ENCODE results near the gene IL17B.

The IL17B gene

DNA sequence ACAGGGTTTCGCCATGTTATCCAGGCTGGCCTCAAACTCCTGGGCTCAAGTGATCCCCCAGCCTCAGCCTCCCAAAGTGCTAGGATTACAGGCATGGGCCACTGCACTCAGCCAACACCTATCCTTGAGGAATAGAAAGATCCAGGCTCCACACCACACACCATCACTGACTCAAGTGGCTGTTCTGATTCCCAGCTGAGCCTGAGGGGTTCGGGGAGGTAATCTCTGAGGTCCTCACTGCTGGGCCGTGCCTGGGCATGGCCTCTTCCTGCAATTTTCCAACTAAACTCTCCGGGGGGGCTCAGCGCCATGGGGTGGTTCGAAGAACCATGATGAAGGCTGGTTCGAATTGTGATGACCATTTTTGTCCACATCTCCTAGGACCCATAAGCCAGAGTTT, 31.0 kb upstream of the IL17B start:
- no peaks in the 10 kb centered on the region for H3K27me3 Mint-ChIP-seq
- no peak overlapping the region for H3K27ac Mint-ChIP-seq
- no peaks in the 10 kb centered on the region for H3K36me3 Mint-ChIP-seq (ENCODE audit: low read depth)
- H3K9me3 Mint-ChIP-seq: no peaks in the 10 kb centered on the region
- intact Hi-C loops (cut with micrococcal nuclease): no loop called here
- H3K4me3 Mint-ChIP-seq: no peak overlapping the region
- no peaks in the 10 kb centered on the region for H3K4me1 Mint-ChIP-seq (ENCODE audit: low read depth)

DNA sequence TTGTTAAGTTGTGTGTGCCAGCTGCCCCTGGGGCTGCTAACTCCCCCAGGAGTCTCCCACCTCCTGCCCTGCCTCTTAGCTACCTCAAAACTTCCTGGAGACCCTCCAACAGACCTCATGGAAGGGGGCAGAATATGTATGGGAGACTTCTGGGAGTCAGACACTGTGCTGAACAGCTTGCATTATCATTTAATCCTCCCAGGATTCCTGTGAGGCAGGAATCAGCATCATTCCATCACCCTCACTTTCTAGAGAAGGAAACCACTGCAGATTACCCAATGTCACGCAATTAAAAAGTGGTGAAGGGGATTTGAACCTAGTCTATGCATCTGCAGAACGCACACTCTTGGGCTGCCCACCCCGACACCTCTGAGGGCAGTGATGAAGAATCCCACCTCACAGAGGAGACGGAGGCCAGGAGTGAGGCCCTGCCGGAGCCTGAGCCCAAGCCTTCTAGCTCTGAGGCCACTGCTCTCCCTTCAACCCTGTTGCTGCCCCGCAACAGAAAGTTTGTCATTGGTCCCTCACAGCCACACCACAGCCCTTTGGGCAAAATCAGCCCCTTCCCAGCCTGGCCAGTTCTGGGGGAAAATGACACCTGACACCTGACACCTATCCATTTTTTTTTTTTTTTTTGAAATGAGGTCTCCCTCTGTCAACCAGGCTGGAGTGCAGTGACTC, 30.3 kb upstream of the IL17B start:
- H3K36me3 Mint-ChIP-seq (ENCODE audit: low read depth): no peaks in the 10 kb centered on the region
- intact Hi-C loops (cut with micrococcal nuclease): no loop called here
- H3K9me3 Mint-ChIP-seq: no peaks in the 10 kb centered on the region
- no peaks in the 10 kb centered on the region for H3K27me3 Mint-ChIP-seq
- no peak overlapping the region for H3K27ac Mint-ChIP-seq
- H3K4me1 Mint-ChIP-seq (ENCODE audit: low read depth): no peaks in the 10 kb centered on the region
- H3K4me3 Mint-ChIP-seq: no peak overlapping the region

DNA sequence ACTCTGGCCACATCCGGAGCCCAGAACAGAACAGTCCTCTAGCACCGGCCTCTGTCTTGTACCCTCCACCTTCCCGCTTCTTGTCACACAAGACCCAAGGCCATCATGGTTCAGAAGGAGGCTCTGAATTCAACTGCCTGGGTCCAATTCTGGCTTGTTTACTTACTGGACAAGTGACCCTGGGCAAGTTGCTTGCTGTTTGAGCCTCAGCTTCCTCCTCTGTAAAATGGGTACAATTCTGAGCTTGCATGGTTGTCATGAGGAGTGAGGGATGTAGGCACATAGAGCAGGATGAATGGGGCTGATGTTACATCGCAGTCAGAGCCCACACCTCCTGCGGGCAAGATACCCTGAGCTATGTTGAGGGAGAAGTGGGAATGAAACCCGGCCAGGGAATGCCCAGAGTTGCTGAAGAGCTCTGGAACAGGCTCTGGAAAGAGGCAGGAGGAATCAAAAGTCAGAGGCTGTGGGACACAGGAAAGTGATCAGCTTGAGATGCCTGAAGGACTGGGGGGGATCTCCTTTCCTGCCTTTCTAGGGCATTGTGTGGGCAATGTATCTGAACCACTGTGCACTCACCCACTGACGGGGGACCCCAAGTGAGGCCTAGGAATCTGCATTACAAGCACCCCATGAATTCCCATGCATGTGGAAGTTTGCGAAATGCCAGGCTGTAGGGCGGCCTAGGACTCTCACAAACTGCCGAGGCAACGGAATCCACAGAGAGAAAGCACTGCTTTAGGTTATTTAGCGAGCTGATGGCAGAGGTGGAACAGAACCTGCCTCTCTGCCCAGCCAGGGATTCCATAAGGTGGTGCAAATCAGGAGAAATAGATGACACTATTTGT, 29.4 kb upstream of the IL17B start:
- no peaks in the 10 kb centered on the region for H3K36me3 Mint-ChIP-seq (ENCODE audit: low read depth)
- intact Hi-C loops (cut with micrococcal nuclease): no loop called here
- H3K27ac Mint-ChIP-seq: no peak overlapping the region
- no peak overlapping the region for H3K4me3 Mint-ChIP-seq
- H3K27me3 Mint-ChIP-seq: no peaks in the 10 kb centered on the region
- H3K4me1 Mint-ChIP-seq (ENCODE audit: low read depth): no peaks in the 10 kb centered on the region
- H3K9me3 Mint-ChIP-seq: no peaks in the 10 kb centered on the region

DNA sequence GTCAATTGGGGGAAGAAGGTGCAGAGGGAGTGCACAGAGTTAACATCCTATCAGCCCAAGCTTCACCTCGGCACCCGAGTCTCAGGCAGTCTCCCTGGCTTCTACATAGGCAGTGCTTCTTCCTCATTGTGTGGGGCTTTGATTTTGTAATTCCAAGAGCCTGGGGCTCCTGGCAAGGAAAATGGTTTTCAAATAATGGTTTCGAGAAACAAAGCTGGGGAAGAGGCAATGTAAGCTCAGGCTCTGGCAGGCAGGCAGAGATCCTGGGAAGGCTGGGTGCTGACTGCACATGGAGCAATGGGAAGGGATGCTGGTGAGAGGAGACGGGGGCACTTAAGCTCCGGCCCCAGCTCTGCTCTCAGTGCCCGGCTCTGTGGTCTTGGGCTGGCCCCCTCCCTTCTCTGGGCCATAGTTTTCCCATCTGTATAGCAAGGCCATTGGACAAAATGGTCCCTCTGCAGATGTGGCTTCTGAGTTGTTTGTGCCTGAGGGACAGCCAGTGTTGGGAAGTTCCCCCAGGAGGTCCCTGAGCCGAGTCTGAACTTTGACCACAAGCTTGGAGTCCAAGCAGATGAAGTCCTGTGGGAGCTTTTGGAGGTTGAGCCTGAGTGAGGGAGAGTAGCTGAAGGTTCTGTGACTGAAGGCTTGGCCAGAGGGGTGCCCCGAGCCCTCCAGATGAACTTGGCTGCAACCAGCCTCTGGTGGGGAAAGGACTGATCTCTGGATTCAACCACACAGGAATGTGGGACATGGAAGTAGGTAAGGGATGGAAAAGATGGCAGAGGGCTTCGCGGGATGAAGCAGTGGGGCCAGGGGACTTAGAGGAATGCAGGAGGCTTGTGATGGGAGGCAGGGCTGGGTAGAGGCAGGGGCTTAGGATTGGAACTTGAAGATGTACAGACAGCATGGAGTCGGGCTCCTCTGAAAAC, 28.5 kb upstream of the IL17B start:
- Mint-ChIP-seq H3K4me3 (no peak overlapping the region), H3K9me3 (no peaks in the 10 kb centered on the region), H3K4me1 (ENCODE audit: low read depth) (no peaks in the 10 kb centered on the region), H3K27ac (no peak overlapping the region), H3K27me3 (no peaks in the 10 kb centered on the region), H3K36me3 (ENCODE audit: low read depth) (no peaks in the 10 kb centered on the region)
- intact Hi-C loops (cut with micrococcal nuclease): no loop called here

DNA sequence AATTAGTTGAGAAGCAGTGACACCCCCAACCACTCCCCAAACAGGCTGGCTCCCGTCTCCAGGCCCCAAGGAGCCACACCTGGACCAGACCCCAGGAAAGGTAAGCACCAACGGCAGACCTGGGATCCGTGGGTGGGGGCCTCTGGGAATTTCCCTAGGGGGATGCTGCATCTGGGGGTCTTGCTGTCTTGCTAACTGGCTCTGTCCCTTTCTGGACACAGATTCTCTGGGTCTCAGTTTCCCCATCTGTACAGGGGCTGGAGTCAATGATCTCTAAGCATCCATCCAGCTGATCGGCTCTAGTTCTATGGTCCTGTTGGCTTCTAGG, 27.9 kb upstream of the IL17B start:
- no peaks in the 10 kb centered on the region for H3K9me3 Mint-ChIP-seq
- H3K27ac Mint-ChIP-seq: no peak overlapping the region
- no peaks in the 10 kb centered on the region for H3K4me1 Mint-ChIP-seq (ENCODE audit: low read depth)
- no peak overlapping the region for H3K4me3 Mint-ChIP-seq
- H3K27me3 Mint-ChIP-seq: no peaks in the 10 kb centered on the region
- no peaks in the 10 kb centered on the region for H3K36me3 Mint-ChIP-seq (ENCODE audit: low read depth)
- intact Hi-C loops (cut with micrococcal nuclease): no loop called here

DNA sequence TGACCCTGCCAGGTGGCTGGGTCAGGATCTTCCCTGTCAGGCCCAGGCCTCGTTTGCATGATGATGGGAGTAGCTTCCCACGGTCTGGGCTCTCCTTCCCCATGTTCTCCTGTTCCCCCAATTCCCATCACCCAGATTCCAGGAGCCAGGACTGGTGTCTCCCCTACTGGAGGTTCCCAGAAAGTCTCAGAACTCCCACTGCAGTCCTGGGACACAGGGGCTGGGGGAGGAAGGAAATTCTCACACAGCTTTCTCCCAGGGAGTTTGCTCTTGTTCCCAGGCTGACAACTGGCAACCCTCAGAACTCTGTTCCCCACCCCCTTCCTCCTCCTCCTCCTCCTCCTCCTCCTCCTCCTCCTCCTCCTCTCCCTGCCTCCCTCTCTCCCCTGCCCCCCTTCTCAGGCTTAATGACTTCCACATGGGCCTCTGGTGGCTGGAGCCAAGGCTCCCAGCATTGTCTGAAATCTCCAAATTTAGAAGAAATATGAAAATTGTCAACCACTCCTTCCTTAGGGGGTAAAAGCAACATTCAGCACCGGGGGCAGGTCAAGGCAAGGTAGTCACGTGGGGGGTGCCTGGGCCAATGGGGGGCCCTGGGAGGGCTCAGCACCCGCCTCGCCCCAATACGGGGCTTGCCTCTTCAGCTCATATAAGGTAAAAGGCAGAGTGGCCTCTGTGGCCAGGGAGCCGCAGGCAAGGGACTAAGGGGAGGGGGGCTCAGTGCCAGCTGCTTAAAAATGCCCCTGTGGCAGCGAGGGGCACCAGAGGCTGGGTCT, 27.3 kb upstream of the IL17B start:
- Mint-ChIP-seq H3K4me3 (no peak overlapping the region), H3K4me1 (ENCODE audit: low read depth) (no peaks in the 10 kb centered on the region), H3K36me3 (ENCODE audit: low read depth) (no peaks in the 10 kb centered on the region), H3K27me3 (no peaks in the 10 kb centered on the region), H3K9me3 (no peaks in the 10 kb centered on the region), H3K27ac (no peak overlapping the region)
- intact Hi-C loops (cut with micrococcal nuclease): no loop called here

DNA sequence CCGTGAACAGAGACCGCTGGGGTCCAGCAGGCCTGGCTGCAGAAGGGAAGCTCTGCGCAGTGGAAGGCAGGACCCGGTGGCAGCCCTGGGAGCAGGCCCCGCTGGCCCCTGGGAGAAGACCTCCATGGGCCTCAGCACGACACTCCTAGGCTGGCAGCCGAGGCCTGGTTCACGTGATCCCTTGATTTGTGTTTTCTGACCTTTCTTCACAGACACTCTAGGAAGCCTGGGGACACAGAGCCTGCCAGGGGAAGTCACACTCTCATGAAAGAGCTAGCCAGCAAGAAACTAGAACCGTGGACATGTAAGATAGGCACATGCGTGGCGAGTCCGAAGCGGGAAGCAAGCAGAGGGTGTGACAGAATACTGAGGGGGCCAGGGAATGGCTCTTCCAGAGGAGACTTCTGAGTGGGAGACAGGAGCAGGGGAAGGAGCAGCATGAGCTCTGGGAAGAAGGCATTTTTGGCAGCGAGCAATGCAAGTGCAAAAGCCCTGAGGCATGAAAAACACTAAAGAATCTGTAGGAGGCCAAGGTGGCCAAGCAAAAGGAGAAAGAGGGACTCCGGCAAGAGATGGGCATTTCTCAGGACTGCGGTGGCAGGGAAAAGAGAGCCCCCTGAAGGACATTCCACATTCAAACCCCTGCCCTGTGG, 26.6 kb upstream of the IL17B start:
- Mint-ChIP-seq H3K27me3 (no peaks in the 10 kb centered on the region), H3K4me3 (no peak overlapping the region), H3K9me3 (no peaks in the 10 kb centered on the region), H3K36me3 (ENCODE audit: low read depth) (no peaks in the 10 kb centered on the region), H3K4me1 (ENCODE audit: low read depth) (no peaks in the 10 kb centered on the region), H3K27ac (no peak overlapping the region)
- intact Hi-C loops (cut with micrococcal nuclease): no loop called here

DNA sequence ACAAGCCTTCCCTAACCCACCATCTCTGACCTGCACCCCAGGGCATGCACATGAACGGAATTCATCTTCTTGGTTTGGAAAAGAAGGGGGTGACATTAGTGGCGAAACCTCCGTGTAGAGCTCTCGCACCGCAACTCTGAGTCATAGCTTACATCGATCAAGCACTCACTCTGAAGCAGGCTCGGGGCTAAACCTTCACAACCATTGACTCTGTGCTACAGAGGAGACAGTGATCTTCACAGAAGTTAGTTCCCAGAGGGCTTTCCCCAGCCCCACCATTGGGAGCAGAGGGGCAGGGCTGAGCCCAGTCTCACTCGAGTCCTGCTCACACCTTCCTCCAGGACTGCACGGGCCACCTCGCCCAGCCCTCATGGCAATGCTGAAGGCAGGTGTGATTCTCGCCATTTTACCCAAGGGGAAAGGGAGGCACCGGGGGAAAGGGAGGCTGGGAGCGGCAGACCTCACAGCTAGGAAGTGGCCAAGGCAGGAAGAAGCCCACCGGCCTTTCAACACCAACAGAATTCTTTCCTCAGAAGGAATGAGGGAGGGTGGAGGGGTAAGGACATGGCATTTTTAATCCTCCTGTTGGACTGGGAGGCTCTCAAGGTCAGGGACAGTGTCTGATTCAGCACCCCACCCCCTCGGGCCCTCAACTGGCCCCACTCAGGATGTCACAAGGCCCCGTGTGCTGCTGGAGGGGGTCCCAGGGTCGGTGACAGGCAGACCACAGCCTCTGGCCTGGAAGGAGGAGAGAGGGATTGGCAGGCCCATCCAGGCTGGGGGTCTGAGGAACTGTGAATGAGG, 25.9 kb upstream of the IL17B start:
- Mint-ChIP-seq H3K9me3 (no peaks in the 10 kb centered on the region), H3K36me3 (ENCODE audit: low read depth) (no peaks in the 10 kb centered on the region), H3K4me1 (ENCODE audit: low read depth) (no peaks in the 10 kb centered on the region), H3K4me3 (no peak overlapping the region), H3K27me3 (no peaks in the 10 kb centered on the region), H3K27ac (no peak overlapping the region)
- intact Hi-C loops (cut with micrococcal nuclease): no loop called here

DNA sequence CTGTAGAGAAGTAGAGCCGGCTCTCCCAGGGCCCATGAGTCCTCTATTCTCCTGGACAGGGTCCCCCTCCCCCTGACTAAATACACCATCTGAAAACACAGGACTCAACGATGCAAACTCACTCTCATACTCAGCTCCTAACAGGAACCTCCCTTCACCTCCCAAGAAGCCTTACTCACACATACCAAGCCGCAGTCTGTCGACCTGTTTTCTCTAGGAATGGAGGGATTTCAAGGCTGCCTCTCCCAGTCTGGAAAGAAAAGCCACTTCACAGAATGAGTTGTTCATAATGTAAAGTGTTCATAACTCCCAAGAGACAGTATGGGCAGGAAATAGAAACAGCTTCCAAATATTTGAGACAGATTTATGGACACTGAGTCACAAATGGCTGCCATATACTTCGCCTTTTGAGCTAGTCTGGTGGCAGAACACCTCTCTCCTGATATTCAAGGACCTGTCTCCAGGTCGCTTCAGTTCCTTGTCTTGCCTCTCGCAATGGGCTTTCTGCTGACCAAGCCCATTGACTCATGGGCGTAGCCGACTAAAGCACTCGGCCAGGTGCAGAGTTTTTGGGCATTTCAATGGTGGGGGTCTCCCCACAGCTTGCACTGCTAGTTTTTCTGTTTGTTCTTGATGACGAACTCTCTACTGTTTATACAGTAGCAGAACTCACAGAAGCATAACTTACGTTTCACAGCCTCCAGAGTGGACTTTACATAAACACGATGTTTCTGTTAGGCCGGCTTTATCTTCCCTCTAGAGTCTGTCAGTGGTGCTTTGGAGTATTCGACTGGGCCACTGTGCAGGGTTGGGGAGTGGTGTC, 25.0 kb upstream of the IL17B start:
- Mint-ChIP-seq H3K27ac (no peak overlapping the region), H3K4me1 (ENCODE audit: low read depth) (no peaks in the 10 kb centered on the region), H3K9me3 (no peaks in the 10 kb centered on the region), H3K27me3 (no peaks in the 10 kb centered on the region), H3K36me3 (ENCODE audit: low read depth) (no peaks in the 10 kb centered on the region), H3K4me3 (no peak overlapping the region)
- intact Hi-C loops (cut with micrococcal nuclease): no loop called here

DNA sequence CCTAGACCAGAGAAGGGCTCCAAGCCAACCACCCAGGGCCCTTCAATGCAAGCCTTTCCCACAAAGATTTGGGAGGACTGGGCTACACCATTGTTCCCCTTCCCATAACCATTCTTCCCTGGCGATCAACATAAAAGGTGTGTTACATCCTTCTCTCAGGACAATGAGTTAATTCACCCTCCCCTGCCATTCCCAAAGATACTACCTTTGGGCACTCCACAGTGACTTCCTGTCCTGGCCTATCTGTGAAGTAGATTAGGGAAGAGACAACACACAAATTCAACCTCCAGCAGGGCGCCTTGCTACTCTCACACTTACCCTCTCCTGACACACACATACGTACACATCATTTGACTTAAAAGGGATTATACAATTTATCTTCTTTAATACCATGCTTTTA, 23.2 kb upstream of the IL17B start:
- H3K27me3 Mint-ChIP-seq: no peaks in the 10 kb centered on the region
- no peaks in the 10 kb centered on the region for H3K36me3 Mint-ChIP-seq (ENCODE audit: low read depth)
- intact Hi-C loops (cut with micrococcal nuclease): no loop called here
- H3K9me3 Mint-ChIP-seq: no peaks in the 10 kb centered on the region
- H3K27ac Mint-ChIP-seq: no peak overlapping the region
- no peak overlapping the region for H3K4me3 Mint-ChIP-seq
- no peaks in the 10 kb centered on the region for H3K4me1 Mint-ChIP-seq (ENCODE audit: low read depth)

DNA sequence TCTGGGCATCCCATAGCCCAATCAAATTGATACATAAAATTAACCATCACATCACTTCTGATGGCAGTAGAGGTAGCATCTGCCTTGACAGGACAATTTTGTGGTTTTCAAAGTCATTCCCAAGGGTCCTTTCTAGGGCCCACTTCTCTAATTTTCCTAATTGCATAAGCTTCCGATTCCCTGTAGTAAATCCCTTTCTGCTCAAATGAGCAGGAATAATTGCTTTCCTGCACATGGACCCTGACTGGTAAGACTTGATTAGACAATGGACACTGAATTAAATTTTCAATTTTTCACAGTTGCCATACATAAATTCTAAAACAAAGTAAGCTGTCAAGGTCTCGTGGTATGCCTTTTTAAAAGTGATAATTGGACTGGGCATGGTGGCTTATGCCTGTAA, 22.0 kb upstream of the IL17B start:
- no peaks in the 10 kb centered on the region for H3K27me3 Mint-ChIP-seq
- intact Hi-C loops (cut with micrococcal nuclease): no loop called here

DNA sequence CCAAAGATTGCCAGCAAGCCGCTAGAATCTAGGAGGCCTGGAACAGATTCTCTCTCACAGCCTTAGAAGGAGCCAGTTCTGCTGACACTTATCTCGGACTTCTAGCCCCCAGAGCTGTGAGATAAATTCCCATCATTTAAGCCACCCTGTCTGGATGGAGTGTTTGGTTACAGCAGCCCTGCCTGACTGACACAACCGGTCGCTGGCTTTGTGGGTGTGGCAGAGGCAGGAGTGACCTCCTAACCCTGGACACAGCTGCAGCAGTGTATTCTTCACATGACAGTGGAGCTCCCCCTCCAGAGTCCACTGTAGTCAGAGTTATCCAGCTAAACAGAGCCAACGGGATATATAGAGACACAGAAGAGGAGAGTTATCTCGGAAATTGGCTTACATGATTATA, 21.2 kb upstream of the IL17B start:
- no peak overlapping the region for H3K4me3 Mint-ChIP-seq
- no peaks in the 10 kb centered on the region for H3K9me3 Mint-ChIP-seq
- H3K36me3 Mint-ChIP-seq (ENCODE audit: low read depth): no peaks in the 10 kb centered on the region
- intact Hi-C loops (cut with micrococcal nuclease): no loop called here
- H3K27ac Mint-ChIP-seq: no peak overlapping the region
- H3K4me1 Mint-ChIP-seq (ENCODE audit: low read depth): no peaks in the 10 kb centered on the region
- H3K27me3 Mint-ChIP-seq: no peaks in the 10 kb centered on the region

More for the DNA sequence above, 22.0 kb upstream of the IL17B start:
- Mint-ChIP-seq H3K27ac (no peak overlapping the region), H3K4me1 (ENCODE audit: low read depth) (no peaks in the 10 kb centered on the region), H3K9me3 (no peaks in the 10 kb centered on the region), H3K36me3 (ENCODE audit: low read depth) (no peaks in the 10 kb centered on the region), H3K4me3 (no peak overlapping the region)
